HepG2 (cell line): ENCODE measurements around the gene MPC1L. TPM values are rescaled to one million over a fixed set of nuclear protein-coding genes. Genes with fewer than 3 reads are reported as not detected.
A peak's percentile ranks its signal among the peaks of the same experiment; 100 is the strongest.
"Not testable (repeated sequence)": the region's sequence is repeated elsewhere in the genome, so short reads cannot be mapped to it uniquely, and the experiment has no call there.

Source experiments
- ATAC-seq: fragments of 200-7000 bp; cut with Tn5 transposase; 3 replicates; pipeline ENCODE4 v1.9.1; 2020; ENCODE audit warnings: mild to moderate bottlenecking, moderate library complexity
- BruUV-seq: library from RNA; stranded (reverse); fragments of 400-500 nt; replicated peaks from 2 replicates; lab custom pipeline; 2021; lab: Mats Ljungman, UMichigan
- CTCF ChIA-PET: fragments of 300-600 bp; formaldehyde crosslinking; extraction: SDS; loops from one replicate; lab custom pipeline; 2021; ENCODE audit warnings: low total read pairs, inconsistent platforms, low intra/inter-chr PET ratio; lab: Yijun Ruan, JAX
- POLR2A ChIA-PET: fragments of 350-600 bp; sonication (Branson Sonifier 250); formaldehyde crosslinking; loops from one replicate; lab custom pipeline; 2020; ENCODE audit warnings: antibody characterized with exemption, inconsistent platforms; lab: Yijun Ruan, JAX
- DNase-seq: peaks from one replicate; pipeline ENCODE4 v3.0.0-alpha.2; 2015; ENCODE audit warnings: low spot score
- FAIRE-seq: peaks from 3 replicates; lab custom pipeline; 2011; peaks lifted over from hg19 to GRCh38; lab: Jason Lieb, UNC
- H2AFZ ChIP-seq: one replicate; pipeline ENCODE4 v1.6.1; 2011; ENCODE audit warnings: low read length, inconsistent platforms
- H3K27ac ChIP-seq: fragments of 300-600 bp; 3 replicates; pipeline ENCODE4 v1.8.0; 2011; ENCODE audit warnings: mixed run types, mild to moderate bottlenecking, mixed read lengths, low read length, inconsistent platforms; ENCODE audit not compliant: insufficient read depth; ENCODE audit errors: extremely low read length
- H3K27me3 ChIP-seq, 2 experiments: fragments of 200-600 bp in 1 of 2; 2 replicates in 1 of 2; 3 replicates in 1 of 2; pipeline versions ENCODE4 v1.6.0 to v1.8.0; 2011; ENCODE audit warnings: low read length in 2 of 2, mild to moderate bottlenecking in 2 of 2, moderate library complexity in 2 of 2, inconsistent platforms in 1 of 2; ENCODE audit not compliant: insufficient read depth in 2 of 2, control insufficient read depth in 1 of 2
- H3K36me3 ChIP-seq, 2 experiments: fragments of 200-600 bp in 1 of 2; replicated peaks in 1 of 2; 2 replicates in 1 of 2; 3 replicates in 1 of 2; pipeline versions ENCODE4 v1.5.1 to v1.8.0; 2011; ENCODE audit warnings: low read length in 2 of 2, inconsistent platforms in 1 of 2; ENCODE audit not compliant: insufficient read depth in 2 of 2, control insufficient read depth in 1 of 2
- H3K4me1 ChIP-seq: 2 replicates; pipeline ENCODE4 v1.5.1; 2012; ENCODE audit warnings: low read length, inconsistent platforms; ENCODE audit not compliant: insufficient read depth
- H3K4me2 ChIP-seq: 2 replicates; pipeline ENCODE4 v1.6.0; 2011; ENCODE audit warnings: low read depth, low read length, inconsistent platforms
- H3K4me3 ChIP-seq, 3 experiments: fragments of 200-600 bp in 1 of 3; sonication (generic), shearing (Covaris generic) in 1 of 3; replicated peaks in 1 of 3; 2 replicates each; pipeline ENCODE4 v1.5.1; 2011 to 2016; ENCODE audit warnings: low read length in 3 of 3, inconsistent platforms in 2 of 3, low read depth in 2 of 3, mild to moderate bottlenecking in 2 of 3, control low read depth in 1 of 3, mixed read lengths in 1 of 3; ENCODE audit not compliant: insufficient read depth in 1 of 3
- H3K79me2 ChIP-seq: one replicate; pipeline ENCODE4 v1.6.1; 2011; ENCODE audit warnings: low read length, inconsistent platforms; ENCODE audit not compliant: insufficient read depth
- H3K9ac ChIP-seq: 2 replicates; pipeline ENCODE4 v1.6.0; 2011; ENCODE audit warnings: mild to moderate bottlenecking, low read depth, low read length, inconsistent platforms; ENCODE audit not compliant: insufficient read depth
- H3K9me3 ChIP-seq: 2 replicates; pipeline ENCODE4 v1.5.1; 2012; ENCODE audit warnings: mild to moderate bottlenecking, low read length
- H4K20me1 ChIP-seq: 2 replicates; pipeline ENCODE4 v1.6.0; 2011; ENCODE audit warnings: inconsistent platforms, mild to moderate bottlenecking, low read length, moderate library complexity; ENCODE audit not compliant: insufficient read depth
- MAZ ChIP-seq, 2 experiments: sonication (generic) in 1 of 2; formaldehyde crosslinking in 1 of 2; IDR thresholded peaks; 2 replicates each; pipeline versions ENCODE4 v1.5.0 to v1.6.1; 2012 to 2020; ENCODE audit warnings: low read depth in 2 of 2, mild to moderate bottlenecking in 2 of 2, borderline replicate concordance in 1 of 2, improper control_type of control experiment in 1 of 2, low read length in 1 of 2, missing genetic modification reagents in 1 of 2, moderate library complexity in 1 of 2
- PHF20 ChIP-seq: sonication (generic); formaldehyde crosslinking; IDR thresholded peaks from 2 replicates; pipeline ENCODE4 v1.5.0; 2020; ENCODE audit warnings: mild to moderate bottlenecking, missing genetic modification reagents
- POLR2AphosphoS5 ChIP-seq: IDR thresholded peaks from 2 replicates; pipeline ENCODE4 v1.6.1; 2012; ENCODE audit warnings: low read depth, low read length
- RAD51 ChIP-seq: fragments of 450-650 bp; IDR thresholded peaks from 2 replicates; pipeline ENCODE4 v1.6.1; 2016; ENCODE audit warnings: borderline replicate concordance
- ZNF589 ChIP-seq: sonication (generic); formaldehyde crosslinking; conservative IDR thresholded peaks from 2 replicates; pipeline ENCODE4 v1.8.0; 2022; ENCODE audit warnings: mild to moderate bottlenecking, moderate library complexity, missing genetic modification reagents
- WGBS: methylation state at CpG from one replicate; pipeline ENCODE4 v1.1.6; 2017; ENCODE audit warnings: low lambda C conversion rate; 5-methylcytosine and 5-hydroxymethylcytosine counted together
- in situ Hi-C: cut with HindIII; loops from 2 replicates; pipeline ENCODE4 v1.10.0; 2017; ENCODE audit warnings: low pct_unique_long_range_greater_than_20kb; ENCODE audit not compliant: extremely low pct_ligation_motif_present
- intact Hi-C: fragments of 100-400 bp; cut with micrococcal nuclease; formaldehyde crosslinking; loops from one replicate; pipeline ENCODE4 v1.10.0; 2022; ENCODE audit not compliant: unreplicated experiment
- polyA plus RNA-seq, 8 experiments: library from polyadenylated mRNA; depleted of rRNA in 3 of 8; stranded (reverse) in 7 of 8; unstranded in 1 of 8; fragments of >200 nt; fragmentation: Illumina TruSeq in 4 of 8; extraction: Trizol in 4 of 8; gene quantifications; 2 replicates each; pipeline versions ENCODE4 v1.2.1 to v1.2.3, GENCODE V29; 2011 to 2016; ENCODE audit warnings: low read depth in 4 of 8, missing spikeins in 1 of 8, mixed read lengths in 1 of 8; ENCODE audit not compliant: insufficient read depth in 1 of 8
- total RNA-seq, 5 experiments: library from RNA; depleted of rRNA; stranded (reverse); fragments of >200 nt; fragmentation: Illumina TruSeq; extraction: Trizol; gene quantifications; 2 replicates each; pipeline ENCODE4 v1.2.3, GENCODE V29; 2016; ENCODE audit warnings: low read depth in 1 of 5

MPC1L gene
- total and polyA plus RNA-seq, 2 of the 13 experiments (the other 11 are each of a cell fraction or from before 2014, with no cell fraction given) = not detected

DNA sequence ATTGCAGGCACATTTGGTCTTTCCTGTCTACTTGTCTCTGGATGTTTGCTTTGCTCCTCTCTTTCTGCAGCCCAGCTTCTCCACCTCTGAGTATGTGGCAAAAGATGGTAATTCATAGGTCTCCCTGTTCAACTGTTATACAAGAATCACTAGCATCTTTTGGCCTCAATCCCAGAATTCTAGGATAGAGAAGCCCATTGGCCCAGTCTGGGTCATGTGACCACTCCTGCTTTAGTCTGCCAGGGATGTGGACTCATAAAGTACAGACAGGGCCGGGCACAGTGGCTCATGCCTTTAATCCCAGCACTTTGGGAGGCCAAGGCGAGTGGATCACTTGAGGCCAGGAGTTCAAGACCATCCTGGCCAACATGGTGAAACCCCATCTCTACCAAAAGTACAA, 47.8 kb upstream of the MPC1L start:
- H3K9me3 ChIP-seq, intact Hi-C loops, in situ Hi-C loops, H3K4me3 ChIP-seq, H3K27me3 ChIP-seq, H3K36me3 ChIP-seq, H4K20me1 ChIP-seq, H3K27ac ChIP-seq, H2AFZ ChIP-seq, H3K79me2 ChIP-seq, POLR2A ChIA-PET, H3K4me2 ChIP-seq, FAIRE-seq, BruUV-seq, H3K9ac ChIP-seq, ATAC-seq, CTCF ChIA-PET: not testable (repeated sequence)
- peaks cover 32% of the 10 kb centered on the region for H3K4me1 ChIP-seq
- TF ChIP-seq RAD51 = peak; percentile 23; the same call in 1 of the 2 replicates
- DNase-seq = peak; percentile 7
- no CpG with 5 or more reads among the region's 2 CpGs for WGBS

DNA sequence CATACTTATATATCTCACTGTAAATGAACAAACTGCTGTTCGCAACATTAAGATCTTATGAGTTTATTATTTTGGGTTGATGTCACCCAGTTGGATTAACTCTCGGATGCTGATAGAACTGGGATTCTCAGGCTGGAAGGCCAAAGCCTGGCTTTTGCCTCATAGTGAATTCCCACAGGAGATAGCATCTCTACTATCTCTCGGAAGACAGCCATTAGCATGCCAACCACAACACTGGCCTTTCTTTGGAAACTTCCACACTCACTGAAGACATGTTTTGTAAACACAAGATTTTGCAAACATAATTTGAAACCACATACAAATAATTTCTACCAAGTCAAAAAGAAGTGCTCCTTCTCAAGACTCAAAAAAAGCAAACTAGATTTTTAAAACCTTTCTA, 46.9 kb upstream of the MPC1L start:
- H3K4me2 ChIP-seq = no peak overlapping the region
- BruUV-seq = no TSS peak
- in situ Hi-C loops = no loop called here
- no peak for ATAC-seq
- H3K9me3 ChIP-seq = no peaks in the 10 kb centered on the region
- ChIA-PET POLR2A (no interaction called here), CTCF (no interaction called here)
- peaks cover 1% of the 10 kb centered on the region for H3K79me2 ChIP-seq
- intact Hi-C loops = no loop called here
- H3K4me3 ChIP-seq = no peak overlapping the region
- DNase-seq = no peak
- no peaks in the 10 kb centered on the region for H3K36me3 ChIP-seq
- H3K9ac ChIP-seq = no peak overlapping the region
- TF ChIP-seq MAZ (IDR thresholded peaks at IDR 0.05; ENCODE audit: borderline replicate concordance, low read depth, low read length) = no peak
- TF ChIP-seq MAZ (CRISPR knock-in tag; IDR thresholded peaks at IDR 0.05; ENCODE audit: low read depth) = no peak
- no peak for TF ChIP-seq PHF20 (CRISPR knock-in tag)
- TF ChIP-seq ZNF589 (CRISPR knock-in tag) = no peak
- no peak for TF ChIP-seq POLR2AphosphoS5
- no peaks in the 10 kb centered on the region; a peak in 1 of 5 replicates for H3K27me3 ChIP-seq
- no peak for FAIRE-seq
- H3K4me1 ChIP-seq = peaks cover 32% of the 10 kb centered on the region
- no peak overlapping the region for H3K27ac ChIP-seq
- H2AFZ ChIP-seq = no peak overlapping the region
- no peaks in the 10 kb centered on the region for H4K20me1 ChIP-seq
- WGBS = 79% methylated on average over 2 of the region's 3 CpGs
